Measurements from ENCODE around the gene PCDHA4.

DNA sequence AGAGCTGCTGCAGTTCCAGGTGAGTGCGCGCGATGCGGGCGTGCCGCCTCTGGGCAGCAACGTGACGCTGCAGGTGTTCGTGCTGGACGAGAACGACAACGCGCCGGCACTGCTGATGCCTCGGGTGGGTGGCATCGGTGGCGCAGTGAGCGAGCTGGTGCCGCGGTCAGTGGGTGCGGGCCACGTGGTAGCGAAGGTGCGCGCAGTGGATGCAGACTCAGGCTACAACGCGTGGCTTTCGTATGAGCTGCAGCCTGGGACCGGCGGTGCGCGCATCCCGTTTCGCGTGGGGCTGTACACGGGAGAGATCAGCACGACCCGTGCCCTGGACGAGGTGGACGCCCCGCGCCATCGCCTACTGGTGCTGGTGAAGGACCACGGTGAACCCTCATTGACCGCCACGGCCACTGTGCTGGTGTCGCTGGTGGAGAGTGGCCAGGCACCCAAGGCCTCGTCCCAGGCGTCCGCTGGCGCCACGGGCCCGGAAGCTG, 4.0 kb upstream of the PCDHA4 start:
- no peak for TF ChIP-seq CTCF (conservative IDR thresholded peaks at IDR 0.05; ENCODE audit: low read depth, low read length)
- no peak for TF ChIP-seq EZH2 (IDR thresholded peaks at IDR 0.05; ENCODE audit: low read length, unreplicated experiment)

Measured in PC-3 (cell line).